Measurements from ENCODE around the gene PSMA7. TPM values are rescaled to one million over a fixed set of nuclear protein-coding genes. Genes with fewer than 3 reads are reported as not detected.
A peak's percentile ranks its signal among the peaks of the same experiment; 100 is the strongest.

Gene PSMA7
- total RNA-seq, 2 donors from 2014 or later: 148 to 178 TPM

DNA sequence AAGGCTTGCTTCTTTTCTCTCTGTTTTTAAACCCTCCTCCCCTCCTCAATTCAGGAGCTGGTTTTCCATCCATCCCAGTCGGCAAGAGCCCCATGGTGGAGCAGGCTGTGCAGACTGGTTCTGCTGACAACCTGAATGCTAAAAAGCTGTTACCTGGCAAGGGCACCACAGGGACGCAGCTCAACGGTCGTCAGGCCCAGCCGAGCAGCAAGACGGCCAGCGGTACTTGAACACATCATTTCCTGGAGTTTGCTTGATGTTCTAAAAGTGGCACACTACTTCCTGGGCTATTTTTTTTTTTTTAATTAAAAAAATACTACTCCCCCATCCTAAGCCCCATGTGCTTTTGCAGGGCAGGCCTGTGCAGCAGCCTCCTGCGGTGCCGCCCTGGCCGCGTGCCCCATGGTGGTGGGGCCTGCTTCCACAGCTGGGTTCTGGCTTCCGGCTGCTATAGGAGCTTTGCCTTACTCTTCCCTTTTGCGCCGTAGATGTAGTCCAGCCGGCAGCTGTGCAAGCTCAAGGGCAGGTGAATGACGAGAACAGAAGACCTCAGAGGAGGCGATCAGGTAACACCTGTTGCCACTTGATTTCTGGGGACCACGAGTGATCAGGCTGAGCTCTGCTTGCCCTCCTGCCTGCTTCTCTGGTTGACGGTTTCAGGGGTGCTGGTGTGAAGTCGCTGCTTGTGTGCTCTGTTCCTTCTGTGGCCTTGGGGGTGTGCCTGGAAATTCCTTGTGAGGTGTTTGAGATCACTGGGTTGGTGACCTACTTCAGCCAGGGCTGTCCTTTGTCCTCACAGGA lies 13.3 kb downstream of the PSMA7 start:
- intact Hi-C loops (cut with DNase I, micrococcal nuclease): loop anchor here in 1 of 2 donors (10.0 kb wide), 1 partner anchor 65 kb away; the partner anchor contains the start of gene TAF4
- DNase-seq (no peak), ATAC-seq (no peak)

DNA sequence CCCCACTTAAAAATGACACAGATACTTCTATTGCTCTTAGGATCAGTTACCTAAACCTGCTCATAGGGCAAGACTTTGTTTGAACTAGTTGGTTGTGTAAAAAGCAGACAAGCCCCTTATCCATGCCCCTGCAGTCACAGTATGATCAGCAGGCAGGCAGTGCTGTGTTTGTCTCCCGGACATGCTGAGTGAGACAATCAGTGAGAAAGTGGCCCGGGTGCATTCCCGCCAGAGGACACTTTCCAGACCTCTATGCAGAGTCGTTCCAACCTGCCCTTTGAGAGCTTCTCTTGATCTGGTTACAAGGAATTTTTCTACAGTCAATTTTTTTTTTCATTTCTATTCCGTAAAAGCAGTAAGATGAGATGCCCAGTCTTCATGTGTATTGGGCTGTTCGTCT lies 14.7 kb downstream of the PSMA7 start:
- intact Hi-C loops (cut with DNase I, micrococcal nuclease): no loop called here
- no peak for ATAC-seq
- DNase-seq: no peak

DNA sequence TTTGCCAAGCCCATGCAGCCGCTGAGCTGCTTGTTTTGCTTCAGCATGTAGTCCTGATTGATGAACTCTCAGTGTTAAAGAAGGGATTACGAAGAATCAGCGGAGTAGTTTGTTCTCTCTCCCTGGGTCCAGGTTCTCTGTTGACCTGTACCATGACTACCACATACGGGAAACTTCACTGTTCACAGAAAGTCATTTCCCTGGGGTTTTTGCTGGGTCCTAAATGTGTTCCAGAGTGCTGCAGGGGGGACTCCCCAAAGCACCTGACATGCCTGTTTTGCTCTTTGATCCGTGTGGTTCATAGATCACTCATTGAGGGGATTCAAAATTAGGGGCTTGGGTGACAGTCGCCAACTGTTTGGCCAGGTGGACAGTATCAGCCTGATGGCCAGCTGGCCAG lies 15.4 kb downstream of the PSMA7 start:
- ATAC-seq (no peak), DNase-seq (no peak)
- intact Hi-C loops (cut with DNase I, micrococcal nuclease): no loop called here

DNA sequence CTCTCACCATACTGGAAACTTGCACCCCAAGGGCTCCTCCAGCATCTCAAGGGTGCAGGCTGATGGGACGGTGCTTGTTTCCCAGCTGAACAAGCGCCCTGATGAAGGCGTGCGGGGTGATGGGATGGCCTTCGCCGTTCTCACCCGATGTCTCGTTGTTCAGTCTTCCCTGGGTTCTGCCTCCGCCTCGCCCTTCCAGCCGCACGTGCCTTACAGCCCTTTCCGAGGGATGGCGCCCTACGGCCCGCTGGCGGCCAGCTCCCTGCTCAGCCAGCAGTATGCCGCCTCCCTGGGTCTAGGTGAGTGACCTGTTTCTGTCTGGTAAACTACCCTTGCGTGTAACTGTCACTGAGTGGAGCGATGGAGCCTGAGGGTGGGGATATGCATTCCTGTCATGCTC lies 17.1 kb downstream of the PSMA7 start:
- ATAC-seq (no peak), DNase-seq (peak in 1 of 2 donors; percentile 21)
- intact Hi-C loops (cut with DNase I, micrococcal nuclease): no loop called here

DNA sequence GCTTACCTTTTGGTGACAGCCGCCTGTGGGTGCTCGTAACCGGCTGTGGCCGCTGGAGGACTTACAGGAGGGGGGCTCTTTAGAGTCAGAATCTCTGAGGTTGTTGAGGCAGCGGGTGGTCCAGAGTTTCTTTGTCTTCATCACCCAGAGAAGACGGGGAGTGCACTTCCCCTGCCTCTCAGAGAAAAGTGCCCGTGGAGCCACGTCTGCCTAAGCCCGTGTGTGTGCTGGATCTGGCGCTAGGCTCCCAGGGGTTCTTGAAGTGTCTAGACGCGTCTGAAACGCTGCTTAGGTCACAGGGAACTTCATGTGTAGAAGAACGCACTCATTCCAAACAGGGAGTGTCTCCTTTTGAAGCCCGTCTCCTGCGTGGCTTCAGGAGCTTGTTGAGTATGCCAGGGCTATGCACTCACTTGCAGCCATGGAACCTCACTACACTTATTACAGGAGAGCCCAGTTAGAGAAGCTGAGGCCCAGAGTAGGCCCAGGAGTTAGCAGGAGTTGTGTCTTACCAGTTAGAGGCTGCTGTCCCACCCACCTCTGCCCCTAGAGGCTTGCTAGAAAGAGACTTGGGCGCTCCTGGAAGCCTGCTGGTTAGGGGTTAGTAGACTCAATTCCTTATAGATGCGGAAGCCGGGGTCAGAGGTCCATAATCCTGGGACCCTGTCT lies 19.6 kb downstream of the PSMA7 start:
- intact Hi-C loops (cut with DNase I, micrococcal nuclease): loop anchor here in 1 of 2 donors (5.0 kb wide), 1 partner anchor 56 kb away; the partner anchor contains the start of gene TAF4
- no peak for ATAC-seq
- DNase-seq: no peak

DNA sequence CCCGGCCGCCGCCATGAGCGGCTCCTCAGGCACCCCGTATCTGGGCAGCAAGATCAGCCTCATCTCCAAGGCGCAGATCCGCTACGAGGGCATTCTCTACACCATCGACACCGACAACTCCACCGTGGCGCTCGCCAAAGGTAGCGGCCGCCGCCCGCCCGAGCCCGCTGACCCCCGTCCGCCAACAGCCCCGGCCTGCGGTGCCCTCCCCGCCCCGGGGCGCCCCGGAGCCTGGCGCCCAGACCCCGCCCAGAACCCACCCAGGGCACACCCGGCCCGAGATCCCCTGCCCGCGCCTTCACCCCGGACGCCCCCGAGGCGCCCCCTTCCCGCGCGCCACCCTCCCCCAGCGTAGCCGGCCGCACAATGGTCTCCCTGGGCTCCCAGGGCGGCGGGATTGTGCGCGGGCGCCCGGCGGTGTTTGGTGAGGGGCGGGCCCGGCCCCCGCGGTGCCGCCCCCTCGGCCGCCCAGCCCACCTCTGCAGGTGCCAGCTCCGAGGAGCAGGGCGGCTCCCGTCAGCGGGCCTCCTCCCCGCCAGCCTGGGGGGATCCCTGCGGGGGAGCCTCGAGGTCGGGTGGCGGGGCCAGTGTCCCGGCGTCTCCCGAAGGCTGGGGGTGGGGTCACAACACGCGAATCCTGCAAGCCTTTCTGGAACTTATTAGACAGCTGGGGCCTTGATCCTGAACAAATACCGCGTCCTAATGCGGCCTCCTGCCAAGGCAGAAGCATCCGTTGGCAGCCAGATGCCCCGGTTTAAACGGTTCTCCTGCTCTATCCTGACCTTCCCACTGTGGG lies 20.3 kb downstream of the PSMA7 start:
- ATAC-seq: peak; percentile 26
- intact Hi-C loops (cut with DNase I, micrococcal nuclease): loop anchor here in 1 of 2 donors (5.0 kb wide), 1 partner anchor 56 kb away; the partner anchor contains the start of gene TAF4
- DNase-seq: peak in 1 of 2 donors; percentile 61

DNA sequence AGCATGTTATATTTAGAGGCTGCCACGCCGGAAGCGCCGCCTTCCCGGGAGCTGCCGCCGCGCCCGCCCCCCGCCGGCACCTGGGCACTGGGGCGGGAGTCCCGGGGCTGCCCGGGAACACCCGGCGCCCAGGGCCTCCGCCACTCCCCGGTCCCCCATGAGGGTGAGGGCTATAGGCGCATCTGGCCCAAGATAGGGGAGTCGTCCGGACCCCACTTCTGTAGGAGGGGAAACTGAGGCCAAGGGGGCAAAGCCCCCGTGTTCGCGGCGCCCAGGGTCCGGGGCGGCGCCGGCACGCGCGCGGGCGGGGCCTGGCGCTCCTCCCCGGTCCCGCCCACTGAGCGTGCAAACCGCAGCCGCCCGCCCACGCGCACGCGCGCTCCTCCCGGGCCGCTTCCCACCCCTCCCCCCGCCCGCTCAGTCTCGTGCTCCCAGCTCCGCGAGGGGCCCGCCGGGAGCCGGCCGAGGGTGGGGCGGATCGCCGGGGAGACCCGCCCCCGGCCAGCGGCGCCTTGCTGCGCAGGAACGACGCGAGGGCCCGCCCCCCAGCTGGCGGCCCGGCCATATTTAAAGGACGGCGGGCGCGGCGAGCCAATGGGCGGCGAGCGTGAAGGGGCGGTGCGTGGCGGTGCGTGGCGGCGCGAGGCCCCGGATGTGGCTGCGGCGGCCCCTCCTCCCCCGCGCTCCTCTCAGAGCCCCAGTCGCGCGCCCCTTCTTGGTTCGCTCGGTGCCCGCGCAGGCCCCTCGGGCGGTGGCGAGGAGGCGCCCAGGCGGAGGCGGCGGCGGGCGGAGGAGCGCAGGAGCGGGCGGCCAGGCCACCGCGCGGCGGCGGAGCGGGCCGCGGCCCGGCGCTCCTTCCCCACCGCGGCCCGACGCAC lies 21.2 kb downstream of the PSMA7 start, which contains the start of gene LSM14B:
TSS of gene LSM14B (plus strand) at position 700 of the 878 bp plus-strand sequence. CDS start 192 bp downstream, outside the sequence.
- ATAC-seq: peak; percentile 81

DNA sequence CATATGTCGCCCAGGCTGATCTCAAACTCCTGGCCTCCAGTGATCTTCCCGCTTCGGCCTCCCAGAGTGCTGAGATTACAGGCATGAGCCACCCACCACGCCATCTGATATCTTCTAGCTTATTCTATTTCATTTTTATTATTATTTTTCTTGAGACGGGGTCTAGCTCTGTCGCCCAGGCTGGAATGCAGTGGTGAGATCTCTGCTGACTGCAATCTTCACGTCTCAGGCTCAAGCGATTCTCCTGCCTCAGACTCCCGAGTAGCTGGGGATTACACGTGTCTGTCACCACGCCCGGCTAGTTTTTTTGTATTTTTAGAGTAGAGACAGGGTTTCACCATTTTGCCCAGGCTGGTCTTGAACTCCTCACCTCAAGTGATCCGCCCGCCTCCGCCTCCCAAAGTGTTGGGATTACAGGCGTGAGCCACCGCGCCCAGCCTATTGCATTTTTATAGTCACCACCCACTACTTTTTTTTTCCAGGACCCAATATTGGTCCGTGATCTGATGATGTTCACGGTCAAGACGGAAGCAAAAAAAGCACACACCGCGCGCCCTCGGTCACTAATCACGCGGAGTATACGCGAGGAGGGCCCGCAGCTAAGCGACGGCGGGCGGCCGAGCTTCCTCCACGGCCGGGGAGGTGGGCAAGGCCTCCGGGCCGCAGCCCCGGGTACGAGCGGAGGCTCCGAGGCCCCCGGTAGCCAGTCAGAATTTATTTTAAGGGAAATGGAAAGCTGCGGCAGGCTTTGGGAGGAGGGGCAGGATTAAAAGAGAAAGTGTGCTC lies 22.0 kb downstream of the PSMA7 start:
- intact Hi-C loops (cut with DNase I, micrococcal nuclease): loop anchor here in 1 of 2 donors (5.0 kb wide), 1 partner anchor 54 kb away; the partner anchor contains the start of gene TAF4
- DNase-seq: peak; percentile 65 to 72
- peak; percentile 40 for ATAC-seq

More for the DNA sequence above, 21.2 kb downstream of the PSMA7 start, which contains the start of gene LSM14B:
- intact Hi-C loops (cut with DNase I, micrococcal nuclease): loop anchor here in 1 of 2 donors (5.0 kb wide), 1 partner anchor 55 kb away; the partner anchor contains the start of gene TAF4
- DNase-seq: peak; percentile 93 to 96

DNA sequence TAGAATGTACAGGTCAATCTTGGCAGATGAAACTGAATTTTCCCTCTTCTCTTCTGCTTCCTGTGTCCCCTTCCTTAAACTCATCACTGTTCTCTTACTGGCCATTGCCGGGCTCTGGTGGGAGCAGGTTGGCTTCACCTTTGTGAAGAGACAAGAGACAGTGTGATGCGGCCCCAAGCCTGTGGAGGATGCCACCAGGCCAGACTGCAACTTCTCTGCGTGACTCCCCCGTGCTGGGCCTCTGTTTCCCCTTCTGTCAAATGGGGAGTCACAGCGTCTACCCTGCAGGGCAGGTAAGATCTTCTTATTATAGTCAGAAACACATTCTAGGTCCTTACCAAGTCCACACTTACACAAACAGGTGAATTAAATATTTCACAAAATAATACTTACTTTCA lies 22.8 kb downstream of the PSMA7 start:
- ATAC-seq (no peak), DNase-seq (no peak)
- intact Hi-C loops (cut with DNase I, micrococcal nuclease): loop anchor here in 1 of 2 donors (5.0 kb wide), 1 partner anchor 53 kb away; the partner anchor contains the start of gene TAF4

DNA sequence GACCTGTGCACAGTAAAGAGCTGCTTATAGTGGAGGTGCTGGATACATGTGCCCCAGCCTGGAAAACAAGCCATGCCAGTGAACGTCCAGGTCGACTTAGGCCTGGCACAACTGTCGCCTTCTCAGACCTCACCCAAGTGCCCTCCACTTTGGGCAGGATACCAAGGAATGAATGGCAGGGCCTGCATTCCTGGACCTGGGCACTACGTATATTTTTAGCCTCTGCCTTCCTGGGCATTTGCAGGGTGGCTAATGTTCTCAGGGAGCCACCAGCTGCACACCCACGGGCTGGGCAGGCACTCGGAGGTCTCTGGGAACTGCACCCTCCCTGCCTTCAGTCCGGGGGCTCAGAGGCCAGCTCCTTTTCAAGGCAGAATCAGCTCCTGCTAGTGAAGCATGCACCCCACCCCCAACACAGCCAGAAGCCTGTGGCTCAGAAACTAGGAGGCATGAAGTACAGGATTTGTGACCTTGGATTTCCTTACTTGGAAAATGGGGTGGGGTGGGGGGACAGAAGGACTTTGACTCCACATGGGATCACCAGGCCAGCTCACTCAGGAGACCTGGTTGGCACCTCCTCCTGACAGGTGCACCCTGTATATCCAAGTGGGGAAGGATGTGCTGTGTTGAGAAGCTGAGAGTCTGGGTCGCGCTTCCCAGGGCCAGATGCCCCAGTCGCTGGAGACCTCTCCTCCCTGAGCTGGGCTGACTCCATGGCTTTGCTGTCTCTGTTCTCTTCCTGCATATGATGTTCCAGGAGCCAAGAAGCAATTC lies 23.4 kb downstream of the PSMA7 start:
- DNase-seq: peak; percentile 48 to 69
- intact Hi-C loops (cut with DNase I, micrococcal nuclease): loop anchor here in 1 of 2 donors (5.0 kb wide), 1 partner anchor 52 kb away; the partner anchor contains the start of gene TAF4

DNA sequence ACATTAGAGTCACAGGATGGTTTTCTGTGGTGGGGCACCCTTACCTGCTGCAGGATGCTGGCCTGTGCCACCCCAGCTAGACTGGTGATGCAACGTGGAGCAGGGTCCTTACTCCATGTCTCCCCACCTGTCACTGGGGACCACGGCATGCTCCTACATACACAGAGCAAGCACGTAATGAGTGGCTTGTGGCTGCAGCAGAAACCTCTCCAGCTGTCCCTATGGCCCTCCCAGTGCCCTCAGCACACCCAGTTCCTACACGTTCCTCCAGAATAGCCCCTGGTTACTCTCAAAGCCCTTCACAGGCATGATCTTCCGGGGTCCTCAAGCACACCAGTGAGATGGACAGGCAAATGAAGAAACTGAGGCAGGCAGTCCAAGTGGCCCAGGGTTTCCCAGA lies 24.1 kb downstream of the PSMA7 start:
- no peak for ATAC-seq
- DNase-seq: no peak
- intact Hi-C loops (cut with DNase I, micrococcal nuclease): no loop called here

More for the DNA sequence above, 23.4 kb downstream of the PSMA7 start:
- ATAC-seq: peak; percentile 24

DNA sequence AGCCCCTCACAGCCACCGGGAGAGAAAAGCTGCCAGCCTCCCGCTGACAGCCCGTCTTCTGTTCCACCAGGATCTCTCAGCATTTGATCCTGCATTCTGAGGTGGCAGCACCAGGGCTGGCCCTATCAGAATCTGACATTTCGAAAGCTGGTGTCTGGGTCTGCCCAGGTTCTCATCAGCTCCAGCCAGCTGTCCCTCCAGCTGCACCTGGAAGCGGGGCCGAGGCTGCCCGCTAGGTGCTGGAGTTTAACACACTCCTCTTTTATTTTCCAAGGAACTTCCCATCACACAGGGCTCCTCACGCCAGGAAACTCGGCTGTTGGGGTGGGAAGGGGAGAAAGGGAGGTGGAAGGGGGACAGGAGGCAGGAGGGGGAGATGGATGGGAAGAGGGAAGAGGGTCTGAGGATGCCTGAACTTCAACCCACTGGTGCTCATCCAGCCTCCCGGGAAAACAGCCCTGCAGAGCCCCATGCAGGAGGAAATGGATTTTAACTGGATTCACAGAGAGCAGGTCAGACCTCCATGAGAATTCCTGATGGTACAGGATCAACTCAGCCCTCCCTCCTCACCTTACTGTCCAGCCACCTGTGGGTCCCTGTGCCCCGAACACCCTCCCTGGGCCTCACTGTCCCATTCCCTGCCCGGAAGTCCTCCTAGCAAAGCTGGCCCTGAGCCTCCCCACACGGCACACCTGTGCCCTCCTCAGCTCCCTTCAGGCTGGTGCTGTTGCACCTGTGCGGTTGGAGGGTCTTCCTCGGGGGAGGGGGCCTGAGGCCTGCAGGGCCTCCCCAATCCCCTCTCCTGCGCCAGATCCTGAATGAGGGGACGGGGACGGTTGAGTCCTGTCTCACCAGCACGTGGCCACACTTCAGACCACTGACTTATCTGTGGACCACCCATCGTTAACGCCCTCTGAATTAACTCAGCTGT lies 24.8 kb downstream of the PSMA7 start:
- ATAC-seq (no peak), DNase-seq (no peak)
- intact Hi-C loops (cut with DNase I, micrococcal nuclease): no loop called here

DNA sequence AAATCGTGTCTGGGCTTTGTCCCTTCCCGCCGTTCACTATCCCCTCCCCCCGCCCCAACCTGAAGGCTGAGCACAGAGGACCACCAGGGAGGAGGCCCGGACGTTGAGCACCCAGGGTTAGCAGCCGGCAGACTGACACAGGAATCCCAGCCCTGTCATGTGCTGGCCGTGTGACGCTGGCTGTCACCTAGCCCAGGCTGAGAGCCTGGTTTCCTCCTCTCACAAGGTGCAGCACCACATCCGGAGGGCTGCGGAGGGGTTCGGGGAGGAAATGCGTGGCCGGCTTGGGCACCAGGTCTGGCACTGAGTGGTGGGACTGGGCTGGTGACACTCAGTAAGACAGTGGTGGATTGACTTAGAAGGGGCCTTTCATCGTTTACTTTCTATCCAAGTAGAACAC lies 25.5 kb downstream of the PSMA7 start:
- peak in 1 of 2 donors; percentile 36 for DNase-seq
- ATAC-seq: no peak
- intact Hi-C loops (cut with DNase I, micrococcal nuclease): no loop called here

DNA sequence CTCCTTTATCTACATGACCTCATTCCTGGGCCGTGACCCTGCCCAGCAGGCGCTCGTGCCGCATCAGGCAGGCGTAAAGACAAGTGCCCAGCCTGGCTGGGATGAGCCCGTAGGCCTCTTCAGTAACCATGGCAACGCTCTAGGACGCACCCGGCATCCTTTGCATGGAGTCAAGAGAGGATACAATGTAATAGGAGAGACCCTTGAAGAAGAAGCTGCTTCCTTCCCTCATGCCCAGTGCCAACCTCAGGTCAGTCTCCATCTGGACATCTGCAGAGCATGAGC lies 25.9 kb downstream of the PSMA7 start:
- ATAC-seq: no peak
- intact Hi-C loops (cut with DNase I, micrococcal nuclease): no loop called here
- no peak for DNase-seq

DNA sequence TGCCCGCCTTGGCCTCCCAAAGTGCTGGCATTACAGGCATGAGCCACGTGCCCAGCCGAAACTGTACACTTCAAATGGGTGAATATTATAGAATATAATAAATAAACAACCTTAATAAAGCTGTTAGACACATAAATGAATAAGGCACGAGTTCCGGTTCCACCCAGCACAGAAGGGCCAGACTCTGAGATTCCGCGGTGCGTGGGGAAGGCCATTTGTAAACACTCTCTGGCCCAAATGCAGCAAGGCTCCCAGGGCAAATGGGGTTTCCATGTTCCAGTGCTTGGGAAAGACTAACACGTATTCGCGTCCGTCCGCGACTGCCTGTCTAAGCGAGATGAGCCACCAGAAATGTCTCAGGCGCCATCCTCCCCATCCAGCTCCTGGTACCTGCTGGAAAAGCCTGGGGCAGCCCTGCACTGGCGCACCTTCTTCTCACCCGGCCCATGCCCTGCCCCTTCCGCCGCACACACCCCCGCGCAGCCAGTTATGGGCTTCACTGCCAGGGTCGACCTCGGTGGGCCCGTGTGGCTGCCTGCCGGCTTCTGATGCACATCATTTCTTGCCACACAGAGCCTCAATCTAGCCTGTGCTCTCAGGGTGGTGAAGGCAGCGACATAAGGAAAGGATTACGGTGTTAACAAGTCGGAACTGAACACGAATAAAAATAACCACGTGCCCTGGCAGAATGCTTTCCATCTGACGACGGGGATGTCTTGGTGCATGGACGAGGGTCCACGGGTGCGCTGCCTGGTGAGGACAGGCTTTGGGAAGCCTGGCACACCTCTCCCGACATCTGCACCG lies 26.4 kb downstream of the PSMA7 start:
- DNase-seq (no peak), ATAC-seq (no peak)
- intact Hi-C loops (cut with DNase I, micrococcal nuclease): no loop called here
